SK-N-MC (cell line): ENCODE measurements around the gene SNAPC2.
"Not testable (repeated sequence)": the region's sequence is repeated elsewhere in the genome, so short reads cannot be mapped to it uniquely, and the experiment has no call there.

Experiments
- DNase-seq: peaks from one replicate; pipeline ENCODE4 v3.0.0-alpha.2; 2011; ENCODE audit warnings: low read depth, low spot score
- H3K27ac ChIP-seq: fragments of 200-600 bp; sonication (generic); 2 replicates; pipeline ENCODE4 v1.5.1; 2016; ENCODE audit warnings: mixed run types
- H3K36me3 ChIP-seq: fragments of 200-600 bp; sonication (generic); 2 replicates; pipeline ENCODE4 v1.6.1; 2017; ENCODE audit warnings: antibody characterized with exemption, low read length, mixed read lengths; ENCODE audit not compliant: insufficient read depth
- H3K4me3 ChIP-seq: fragments of 200-600 bp; sonication (generic); 2 replicates; pipeline ENCODE4 v1.5.1; 2016
- H3K9ac ChIP-seq: fragments of 200-600 bp; sonication (generic); 2 replicates; pipeline ENCODE4 v1.8.0; 2017; ENCODE audit warnings: mixed run types, mixed read lengths; ENCODE audit not compliant: insufficient read length
- H3K9me3 ChIP-seq: fragments of 200-600 bp; sonication (generic); 2 replicates; pipeline ENCODE4 v1.6.1; 2017; ENCODE audit warnings: low read depth, mild to moderate bottlenecking, antibody characterized with exemption, low read length, moderate library complexity, mixed read lengths
- EZH2 ChIP-seq: fragments of 200-600 bp; sonication (generic); IDR thresholded peaks from one replicate; pipeline ENCODE4 v1.6.1; 2017; ENCODE audit warnings: antibody characterized with exemption
- FOXP2 ChIP-seq: optimal IDR thresholded peaks from 2 replicates; pipeline ENCODE3; 2011; ENCODE audit warnings: mild to moderate bottlenecking, moderate library complexity; ENCODE audit not compliant: insufficient read depth; ENCODE audit errors: extremely low read length, control extremely low read depth
- POLR2AphosphoS5 ChIP-seq: IDR thresholded peaks from 2 replicates; pipeline ENCODE4 v1.6.1; 2012; ENCODE audit warnings: mild to moderate bottlenecking, low read depth, low read length, borderline replicate concordance

SNAPC2 gene

GRCh38 chr19:7926727-7927604 is 6.8 kb downstream of the SNAPC2 start:
- DNase-seq: no peak

GRCh38 chr19:7927605-7928333 is 7.6 kb downstream of the SNAPC2 start:
- Histone ChIP-seq H3K9me3 (no peaks in the 10 kb centered on the region), H3K4me3 (no peak overlapping the region), H3K36me3 (peaks cover 29% of the 10 kb centered on the region), H3K27ac (peak overlapping the region; percentile 78), H3K9ac (no peak overlapping the region)
- TF ChIP-seq EZH2 (no peak), POLR2AphosphoS5 (peak; percentile 33; the same call in 1 of the 2 replicates)
- DNase-seq: no peak

More at GRCh38 chr19:7926727-7927604, 6.8 kb downstream of the SNAPC2 start:
- no peak overlapping the region for H3K27ac ChIP-seq
- H3K4me3 ChIP-seq: no peak overlapping the region
- no peaks in the 10 kb centered on the region for H3K9me3 ChIP-seq
- peaks cover 29% of the 10 kb centered on the region for H3K36me3 ChIP-seq
- no peak overlapping the region for H3K9ac ChIP-seq
- TF ChIP-seq EZH2 (no peak), FOXP2 (no peak)

- Histone ChIP-seq H3K9me3 (no peaks in the 10 kb centered on the region), H3K36me3 (peaks cover 32% of the 10 kb centered on the region), H3K27ac (peak overlapping the region; percentile 78), H3K9ac (peak overlapping the region; percentile 20), H3K4me3 (no peak overlapping the region)
- DNase-seq: no peak
- TF ChIP-seq POLR2AphosphoS5 (0 out of 2 replicates have a peak, but pooled peaks have one; percentile 1), FOXP2 (no peak)
Observed at GRCh38 chr19:7928334-7928706, 8.2 kb downstream of the SNAPC2 start.

- Histone ChIP-seq H3K36me3 (peaks cover 39% of the 10 kb centered on the region), H3K9me3 (no peaks in the 10 kb centered on the region)
- TF ChIP-seq FOXP2 (no peak), EZH2 (no peak), POLR2AphosphoS5 (no peak; the same call in 1 of the 2 replicates)
Observed at GRCh38 chr19:7928741-7929701, 8.9 kb downstream of the SNAPC2 start.

GRCh38 chr19:7930030-7930429 is 9.9 kb downstream of the SNAPC2 start:
- DNase-seq, H3K9me3 ChIP-seq, H3K27ac ChIP-seq, H3K9ac ChIP-seq, H3K4me3 ChIP-seq: not testable (repeated sequence)
- peaks cover 49% of the 10 kb centered on the region for H3K36me3 ChIP-seq

More at GRCh38 chr19:7928741-7929701, 8.9 kb downstream of the SNAPC2 start:
- H3K9ac ChIP-seq: peak overlapping the region; percentile 20
- DNase-seq: no peak
- H3K27ac ChIP-seq: peak overlapping the region; percentile 78
- no peak overlapping the region for H3K4me3 ChIP-seq

GRCh38 chr19:7930765-7931164 is 10.6 kb downstream of the SNAPC2 start:
- Histone ChIP-seq H3K4me3 (no peak overlapping the region), H3K9ac (no peak overlapping the region), H3K27ac (0 out of 2 replicates have a peak overlapping the region, but pooled peaks have one; percentile 25), H3K9me3 (no peaks in the 10 kb centered on the region), H3K36me3 (peaks cover 55% of the 10 kb centered on the region)
- no peak for DNase-seq
- TF ChIP-seq EZH2: no peak
- no peak for TF ChIP-seq POLR2AphosphoS5
- no peak for TF ChIP-seq FOXP2

GRCh38 chr19:7931221-7932061 is 11.3 kb downstream of the SNAPC2 start:
- Histone ChIP-seq H3K9ac (no peak overlapping the region), H3K36me3 (peaks cover 61% of the 10 kb centered on the region), H3K9me3 (no peaks in the 10 kb centered on the region), H3K27ac (0 out of 2 replicates have a peak overlapping the region, but pooled peaks have one; percentile 25), H3K4me3 (no peak overlapping the region)
- TF ChIP-seq EZH2: no peak
- no peak for DNase-seq
